IPS DF 4.7 (cell line): ENCODE results near the gene MPZL1.

Experiments used
- DNase-seq: peaks from one replicate; pipeline ENCODE4 v3.0.0-alpha.2; 2013; ENCODE audit warnings: low spot score; ENCODE audit errors: extremely low read depth

MPZL1 gene

DNA sequence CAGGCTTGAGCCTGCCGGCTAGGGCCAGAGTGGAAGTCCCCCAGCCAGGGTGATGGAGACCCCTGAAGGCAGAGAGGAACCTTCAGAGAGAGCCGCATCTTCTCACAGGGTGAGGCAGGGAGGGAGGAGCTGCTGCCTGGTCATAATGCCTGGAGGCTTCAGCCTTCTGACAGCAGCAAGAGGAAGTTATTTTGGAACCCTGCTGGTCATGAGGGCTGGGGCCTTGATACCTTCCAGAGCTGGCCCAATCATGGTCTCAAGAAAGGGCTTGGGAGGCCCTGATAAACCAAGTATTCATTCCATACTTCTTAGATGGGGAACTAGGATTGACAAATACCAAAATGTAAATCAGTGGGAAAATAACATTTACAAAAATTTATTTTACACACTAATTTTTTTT is 26.6 kb upstream of the MPZL1 start:
- no peak for DNase-seq

GRCh38 chr1:167695756-167696561 is 25.8 kb upstream of the MPZL1 start:
- DNase-seq: no peak

- DNase-seq: no peak
Observed at GRCh38 chr1:167697667-167698141, 24.1 kb upstream of the MPZL1 start.

DNA sequence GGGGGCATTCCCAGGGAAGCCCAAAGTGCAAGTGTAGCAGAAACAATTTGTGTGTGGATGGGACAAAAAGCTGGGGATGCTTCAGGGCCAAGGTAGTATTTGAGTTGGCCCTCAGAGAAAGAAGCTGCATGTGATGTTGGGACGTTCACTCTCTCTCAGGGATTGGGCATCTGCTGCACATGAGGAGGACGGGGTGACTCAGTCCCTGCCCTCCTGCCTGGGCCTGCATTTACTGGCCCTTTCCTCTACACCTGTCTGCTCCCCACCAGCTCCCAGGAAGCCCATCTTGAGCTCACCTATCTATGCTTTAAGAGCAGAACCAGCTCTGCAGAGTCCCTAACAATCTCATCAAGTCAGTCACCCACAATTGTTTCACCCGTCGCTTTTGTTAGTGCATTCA is 23.5 kb upstream of the MPZL1 start:
- DNase-seq: no peak

DNA sequence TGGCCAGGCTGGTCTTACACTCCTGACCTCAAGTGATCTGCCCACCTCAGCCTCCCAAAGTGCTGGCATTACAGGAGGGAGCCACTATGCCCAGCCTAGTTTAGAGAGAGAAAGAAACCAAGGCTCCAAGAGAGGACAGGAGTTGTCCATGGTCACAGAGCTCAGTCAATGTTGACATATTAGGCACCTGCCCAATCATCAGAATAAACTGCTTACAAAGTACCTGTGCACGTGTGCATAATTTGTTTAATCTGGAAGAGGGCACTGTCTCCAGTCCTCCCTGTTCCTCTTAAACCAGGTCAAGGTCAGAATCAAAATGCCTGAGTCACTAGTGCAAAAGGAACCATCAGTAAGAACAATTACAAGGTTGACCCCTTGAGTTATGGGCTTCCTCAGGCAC is 20.3 kb upstream of the MPZL1 start:
- DNase-seq: no peak

DNA sequence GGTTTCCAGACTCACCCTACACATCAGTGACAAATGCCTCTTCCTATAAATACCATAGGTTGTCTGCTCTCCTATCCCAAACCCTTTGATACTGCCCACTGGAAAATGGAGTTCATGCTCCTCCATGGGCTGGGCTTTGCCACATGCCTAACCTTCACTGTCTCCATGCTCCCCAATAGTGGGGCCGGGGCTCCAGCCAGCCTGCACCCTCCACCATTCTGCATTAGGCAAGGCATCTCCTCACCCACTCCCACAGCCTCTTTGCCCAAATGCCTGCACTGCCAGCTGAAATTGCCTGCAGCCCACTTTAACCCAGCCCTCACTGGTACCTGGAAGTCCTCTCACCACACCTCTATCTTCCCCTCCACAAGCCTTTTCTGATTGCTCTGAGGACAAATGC is 18.2 kb upstream of the MPZL1 start:
- no peak for DNase-seq

GRCh38 chr1:167704715-167705114 is 17.1 kb upstream of the MPZL1 start:
- DNase-seq: no peak

- DNase-seq: no peak
Observed at GRCh38 chr1:167705250-167705649, 16.5 kb upstream of the MPZL1 start.

DNA sequence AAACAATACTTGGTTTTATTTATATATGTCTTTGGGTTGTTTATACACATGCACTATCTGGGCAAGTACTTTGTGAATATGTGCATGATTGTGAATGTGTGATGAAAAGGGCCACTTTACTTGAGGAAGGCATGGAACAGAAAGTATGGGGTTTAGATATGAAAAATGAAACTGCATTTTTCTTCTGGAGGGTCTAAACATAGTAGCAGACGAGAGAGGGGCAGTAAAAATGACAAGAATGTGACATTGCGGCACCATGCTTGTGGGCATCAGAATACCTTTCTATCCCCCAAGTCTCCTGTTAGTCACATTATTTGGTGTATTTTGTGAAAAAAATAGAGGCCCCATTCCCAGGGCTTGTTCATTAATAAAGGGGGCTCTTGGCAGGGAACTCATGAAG is 15.4 kb upstream of the MPZL1 start:
- DNase-seq: no peak

- no peak for DNase-seq
Observed at GRCh38 chr1:167706931-167707877, 14.6 kb upstream of the MPZL1 start.

DNA sequence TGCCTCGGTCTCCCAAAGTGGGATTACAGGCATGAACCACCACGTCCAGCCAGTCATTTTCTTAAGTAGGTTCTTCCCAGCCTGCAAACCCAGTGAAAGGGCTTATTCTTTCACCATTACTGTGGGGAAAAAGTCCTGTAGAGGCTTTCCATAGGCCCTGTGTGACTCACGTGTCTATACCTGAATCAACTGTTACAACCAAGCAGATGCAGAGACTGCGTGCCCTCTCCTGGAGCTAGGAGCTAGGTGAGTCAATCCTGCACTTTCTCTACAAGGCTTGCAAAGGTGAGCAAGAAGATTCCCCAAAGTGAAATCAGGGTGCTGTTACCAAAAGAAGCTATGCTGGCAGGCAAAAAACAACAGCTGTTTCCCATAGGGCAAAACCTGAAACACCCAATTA is 13.8 kb upstream of the MPZL1 start:
- DNase-seq: no peak

DNA sequence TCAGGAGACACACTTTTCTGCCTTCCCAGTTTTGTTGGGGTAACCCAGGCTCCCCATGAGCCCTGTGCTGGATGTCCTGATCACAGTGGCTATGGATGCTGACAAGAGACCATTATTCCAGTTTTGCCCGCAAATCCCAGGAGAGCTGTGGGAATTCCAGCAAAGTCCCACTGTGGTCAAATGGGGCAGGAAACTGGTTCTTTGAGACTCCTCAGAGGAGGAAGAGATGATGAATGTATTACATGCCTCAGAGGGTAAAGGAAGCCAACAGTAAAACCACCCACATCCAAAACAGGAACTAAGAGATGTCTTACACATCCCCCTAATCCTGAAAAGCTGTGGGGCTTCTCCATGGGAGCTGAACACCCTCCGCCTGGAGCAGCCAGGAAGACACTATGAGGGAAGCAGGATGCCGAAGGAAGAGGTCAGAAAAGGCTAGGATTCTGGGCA is 12.8 kb upstream of the MPZL1 start:
- no peak for DNase-seq

- DNase-seq: no peak
Observed at GRCh38 chr1:167710836-167711235, 10.9 kb upstream of the MPZL1 start.

DNA sequence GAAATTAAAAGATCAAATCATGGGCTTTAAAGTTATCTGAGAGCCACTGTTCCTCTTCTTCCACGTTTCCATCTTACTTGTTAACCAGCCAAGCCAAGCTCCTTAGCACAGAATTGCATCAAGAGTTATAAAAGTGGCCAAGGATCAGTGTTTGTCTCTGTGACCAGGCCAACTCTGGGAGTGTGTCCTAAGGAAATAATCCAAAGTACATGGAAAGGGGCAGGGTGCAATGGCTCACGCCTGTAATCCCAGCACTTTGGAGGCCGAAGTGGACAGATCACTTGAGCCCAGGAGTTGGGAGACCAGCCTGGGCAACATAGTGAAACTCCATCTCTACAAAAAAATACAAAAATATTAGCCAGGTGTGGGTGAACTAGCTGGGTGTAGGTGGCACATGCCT is 10.0 kb upstream of the MPZL1 start:
- no peak for DNase-seq

- no peak for DNase-seq
Observed at GRCh38 chr1:167713330-167714081, 8.3 kb upstream of the MPZL1 start.

DNA sequence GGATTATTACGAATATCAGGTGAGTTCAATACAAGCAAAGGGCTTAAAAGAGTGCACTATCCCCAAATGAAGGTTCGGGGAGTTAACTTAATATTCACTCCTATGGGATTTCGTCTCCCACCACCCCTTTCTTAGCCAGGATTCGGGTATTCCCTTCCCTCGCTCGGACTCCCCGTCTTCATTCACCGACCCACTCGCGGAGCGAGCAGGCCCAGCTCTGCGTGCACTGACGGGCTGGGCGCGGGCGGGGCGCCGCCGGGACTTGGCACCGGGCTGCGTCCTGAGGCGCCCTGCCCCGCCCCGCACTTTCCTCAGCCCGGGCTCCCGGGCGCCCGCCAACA is 7.7 kb upstream of the MPZL1 start:
- DNase-seq: no peak

DNA sequence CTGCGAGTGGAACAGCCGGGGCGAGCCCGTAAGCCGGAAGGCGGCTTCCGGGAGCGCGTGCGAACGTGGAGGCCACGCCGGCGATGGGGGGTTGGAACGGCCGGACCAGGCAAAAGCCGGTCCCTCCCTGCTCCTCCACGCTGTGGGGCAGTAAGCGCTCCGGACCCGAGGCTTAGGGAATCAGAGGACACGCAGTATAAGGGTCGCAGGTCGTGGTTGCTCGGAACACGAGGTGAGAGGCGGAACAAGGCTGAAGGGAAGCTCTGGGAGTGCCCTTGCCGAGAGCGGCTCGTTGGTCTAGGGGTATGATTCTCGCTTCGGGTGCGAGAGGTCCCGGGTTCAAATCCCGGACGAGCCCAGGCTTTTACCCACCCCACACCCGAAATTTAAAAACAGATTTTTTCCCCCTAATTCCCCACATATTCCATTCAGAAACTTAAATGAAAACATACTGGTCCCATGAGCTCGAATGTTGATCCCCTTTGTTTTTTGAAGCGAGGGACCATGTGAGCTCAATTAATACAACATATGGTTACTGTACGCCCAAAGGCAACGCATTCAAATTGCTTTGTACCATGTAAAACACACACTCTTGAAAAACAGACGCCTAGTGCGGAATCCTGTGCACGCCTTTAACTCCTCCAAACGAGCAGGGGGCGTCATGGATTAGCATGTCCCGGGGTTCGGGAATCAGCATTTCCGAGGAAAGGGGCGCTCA is 7.2 kb upstream of the MPZL1 start:
- DNase-seq: no peak

DNA sequence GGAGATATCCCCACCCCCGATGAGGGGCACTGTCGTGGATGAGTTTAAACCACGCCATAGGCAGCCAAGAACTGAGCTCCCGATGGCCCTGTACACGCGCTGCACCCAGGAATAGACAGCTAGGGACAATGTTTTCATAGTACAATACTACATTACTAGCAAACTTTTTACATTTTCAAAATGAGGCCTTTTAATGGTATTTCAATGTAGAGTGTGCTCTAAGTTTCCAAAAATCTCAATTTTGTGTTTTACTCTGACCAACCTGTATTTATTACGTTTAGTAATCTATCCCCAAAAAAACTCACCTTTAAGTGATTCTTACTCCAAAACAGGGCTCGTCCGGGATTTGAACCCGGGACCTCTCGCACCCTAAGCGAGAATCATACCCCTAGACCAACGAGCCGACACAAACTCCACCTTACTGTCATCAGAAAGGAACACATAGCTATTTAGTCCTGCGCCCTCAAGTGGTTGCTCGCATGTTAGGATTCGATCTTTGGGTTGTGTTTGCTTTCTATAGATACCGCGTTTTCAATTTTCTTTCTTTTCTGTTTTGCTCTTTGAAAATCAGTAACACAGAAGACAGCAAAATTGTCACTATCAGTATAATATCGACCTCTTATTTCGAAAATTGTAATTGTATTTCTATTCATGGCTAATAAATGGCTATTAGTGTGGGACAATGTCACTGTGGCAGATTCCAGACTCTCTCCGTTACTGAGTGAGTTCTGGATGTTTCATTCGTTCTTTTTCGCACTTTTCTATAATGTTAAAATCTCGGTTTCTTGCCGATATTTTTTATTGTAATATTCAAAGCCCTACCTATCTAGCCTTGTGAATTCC is 6.4 kb upstream of the MPZL1 start:
- no peak for DNase-seq

DNA sequence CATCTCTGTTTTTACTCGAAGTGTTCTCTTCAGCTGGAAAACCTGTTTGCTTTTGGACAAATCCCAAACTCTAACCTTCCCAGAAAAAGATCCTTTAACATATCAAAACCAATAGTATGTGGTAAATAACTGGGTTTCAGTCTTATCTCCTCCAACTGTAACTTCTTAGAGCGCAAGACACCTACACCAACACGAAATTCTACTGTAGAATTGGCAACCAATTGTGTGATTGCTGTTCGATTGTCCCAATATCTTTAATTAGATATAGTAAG is 5.8 kb upstream of the MPZL1 start:
- no peak for DNase-seq

DNA sequence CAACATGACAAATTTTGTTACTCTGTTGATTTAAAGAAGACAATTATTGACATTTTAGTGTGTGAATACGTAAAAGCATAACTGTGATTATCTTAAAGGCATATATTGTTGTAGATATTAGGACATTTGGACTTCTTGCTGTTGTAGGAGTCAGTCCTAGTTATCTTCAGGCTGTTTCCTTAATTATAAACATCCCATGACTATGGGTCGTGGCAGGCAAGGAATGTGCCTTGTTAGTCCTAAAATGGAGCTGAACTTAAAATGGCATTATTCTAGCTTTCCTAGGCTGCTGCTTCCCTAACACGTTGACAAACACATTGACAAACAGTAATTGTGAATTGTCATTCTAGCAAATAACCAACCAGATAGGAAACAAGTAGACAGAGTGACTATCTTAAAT is 4.4 kb upstream of the MPZL1 start:
- DNase-seq: no peak
